Stimulated activated naive CD8-positive, alpha-beta T cell treated with anti-CD3 and anti-CD28 coated beads, Interleukin-15, amount 100 ng/mL, for 72 hours (primary cell): ENCODE data around the gene DNAAF8.
A peak's percentile ranks its signal among the peaks of the same experiment; 100 is the strongest.

Experiments used
- ATAC-seq: fragments of 150-1000 bp; cut with Tn5 transposase; 2 replicates; pipeline ENCODE4 v1.10.0; 2021; ENCODE audit warnings: mild to moderate bottlenecking, moderate library complexity
- DNase-seq, 2 donors: peaks; one replicate each; pipeline ENCODE4 v3.0.0; 2021 to 2022
- H3K27ac Mint-ChIP-seq, 2 donors: one replicate each; pipeline ENCODE4 v1.8.0; 2022; ENCODE audit warnings: mild to moderate bottlenecking in 2 of 2, mixed read lengths in 2 of 2, moderate library complexity in 2 of 2
- H3K27me3 Mint-ChIP-seq: one replicate; pipeline ENCODE4 v1.8.0; 2022; ENCODE audit warnings: mixed read lengths
- H3K4me1 Mint-ChIP-seq: one replicate; pipeline ENCODE4 v1.8.0; 2022; ENCODE audit warnings: mild to moderate bottlenecking, mixed read lengths
- H3K4me3 Mint-ChIP-seq, 2 donors: one replicate each; pipeline ENCODE4 v1.8.0; 2022; ENCODE audit warnings: mild to moderate bottlenecking in 2 of 2, mixed read lengths in 2 of 2, moderate library complexity in 1 of 2
- H3K9me3 Mint-ChIP-seq, 2 donors: one replicate each; pipeline ENCODE4 v1.8.0; 2022; ENCODE audit warnings: mixed read lengths in 2 of 2

Gene DNAAF8

GRCh38 chr16:4692460-4693295 lies 41.7 kb upstream of the DNAAF8 start:
- Mint-ChIP-seq H3K27me3 (no peaks in the 10 kb centered on the region), H3K4me3 (peak overlapping the region; percentile 85 to 91), H3K9me3 (no peaks in the 10 kb centered on the region), H3K27ac (peak overlapping the region; percentile 74 to 95), H3K4me1 (peaks cover 45% of the 10 kb centered on the region)
- DNase-seq (peak in 1 of 2 donors; percentile 41), ATAC-seq (peak; percentile 23)

DNA sequence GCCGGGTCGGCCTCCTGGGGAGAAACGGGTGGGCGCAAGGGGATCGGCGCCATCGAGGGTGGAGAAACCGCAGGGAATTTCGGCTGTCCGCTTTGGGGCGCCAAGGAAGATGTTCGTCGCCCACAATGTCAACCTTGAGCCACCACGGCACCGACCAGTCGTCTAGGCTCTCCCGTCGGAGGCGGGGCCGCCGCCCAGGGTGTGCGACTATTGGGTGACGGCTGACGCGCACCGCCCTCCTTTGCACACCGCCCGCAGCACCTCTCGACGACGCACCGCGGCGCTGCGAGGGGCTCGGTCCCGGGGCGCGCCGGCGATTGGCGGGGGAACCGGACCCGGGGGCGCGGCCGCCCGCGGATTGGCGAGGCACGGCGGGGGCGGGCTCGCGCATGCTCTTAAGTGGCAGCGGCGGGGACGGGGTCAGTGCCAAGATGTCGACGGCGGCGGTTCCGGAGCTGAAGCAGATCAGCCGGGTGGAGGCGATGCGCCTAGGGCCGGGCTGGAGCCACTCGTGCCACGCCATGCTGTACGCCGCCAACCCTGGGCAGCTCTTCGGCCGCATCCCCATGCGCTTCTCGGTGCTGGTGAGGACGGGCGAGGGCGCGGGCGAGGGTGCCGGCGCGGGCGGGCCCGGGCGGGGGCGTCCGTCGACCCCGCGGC lies 40.9 kb upstream of the DNAAF8 start, which contains the start of gene NUDT16L1:
Gene NUDT16L1 (plus strand): TSS at position 267 of the 660 bp plus-strand sequence. CDS start 165 bp downstream, at position 432.
- H3K27ac Mint-ChIP-seq: peak within 1 kb of the TSS; percentile 78 to 95
- peaks cover 45% of the 10 kb centered on the region for H3K4me1 Mint-ChIP-seq
- H3K9me3 Mint-ChIP-seq: no peaks in the 10 kb centered on the region
- no peaks in the 10 kb centered on the region for H3K27me3 Mint-ChIP-seq
- DNase-seq (peak; percentile 97 to 99), ATAC-seq (peak; percentile 94)
- H3K4me3 Mint-ChIP-seq: peak within 1 kb of the TSS; percentile 85 to 91

DNA sequence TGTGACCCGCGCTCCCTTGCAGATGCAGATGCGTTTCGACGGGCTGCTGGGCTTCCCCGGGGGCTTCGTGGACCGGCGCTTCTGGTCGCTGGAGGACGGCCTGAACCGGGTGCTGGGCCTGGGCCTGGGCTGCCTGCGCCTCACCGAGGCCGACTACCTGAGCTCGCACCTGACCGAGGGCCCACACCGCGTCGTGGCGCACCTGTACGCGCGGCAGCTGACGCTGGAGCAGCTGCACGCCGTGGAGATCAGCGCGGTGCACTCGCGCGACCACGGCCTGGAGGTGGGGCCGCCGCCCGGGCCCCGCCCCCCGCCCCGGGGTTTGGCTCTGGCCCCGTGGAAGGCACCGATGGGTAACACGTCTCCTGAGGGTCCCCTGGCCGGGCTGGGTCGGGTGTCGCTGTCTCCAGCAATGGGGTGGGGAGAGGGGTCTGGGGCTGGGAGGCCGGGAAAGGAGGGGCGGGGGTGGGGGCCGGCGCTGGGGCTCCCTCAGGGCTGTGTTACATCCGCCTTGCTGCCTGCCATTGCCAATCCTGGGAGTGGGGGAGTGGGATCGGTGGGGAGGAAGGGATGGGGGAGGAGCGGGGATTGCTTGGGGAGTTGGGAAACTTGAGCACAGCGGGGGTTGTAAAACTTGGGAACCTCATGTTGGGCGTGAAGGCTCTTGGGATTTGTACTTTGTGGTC lies 40.2 kb upstream of the DNAAF8 start:
- Mint-ChIP-seq H3K4me3 (peak overlapping the region; percentile 69 to 91), H3K9me3 (no peaks in the 10 kb centered on the region), H3K27me3 (no peaks in the 10 kb centered on the region), H3K27ac (peak overlapping the region; percentile 27 to 69), H3K4me1 (peaks cover 47% of the 10 kb centered on the region)
- ATAC-seq: peak; percentile 17
- DNase-seq: peak in 1 of 2 donors; percentile 42

DNA sequence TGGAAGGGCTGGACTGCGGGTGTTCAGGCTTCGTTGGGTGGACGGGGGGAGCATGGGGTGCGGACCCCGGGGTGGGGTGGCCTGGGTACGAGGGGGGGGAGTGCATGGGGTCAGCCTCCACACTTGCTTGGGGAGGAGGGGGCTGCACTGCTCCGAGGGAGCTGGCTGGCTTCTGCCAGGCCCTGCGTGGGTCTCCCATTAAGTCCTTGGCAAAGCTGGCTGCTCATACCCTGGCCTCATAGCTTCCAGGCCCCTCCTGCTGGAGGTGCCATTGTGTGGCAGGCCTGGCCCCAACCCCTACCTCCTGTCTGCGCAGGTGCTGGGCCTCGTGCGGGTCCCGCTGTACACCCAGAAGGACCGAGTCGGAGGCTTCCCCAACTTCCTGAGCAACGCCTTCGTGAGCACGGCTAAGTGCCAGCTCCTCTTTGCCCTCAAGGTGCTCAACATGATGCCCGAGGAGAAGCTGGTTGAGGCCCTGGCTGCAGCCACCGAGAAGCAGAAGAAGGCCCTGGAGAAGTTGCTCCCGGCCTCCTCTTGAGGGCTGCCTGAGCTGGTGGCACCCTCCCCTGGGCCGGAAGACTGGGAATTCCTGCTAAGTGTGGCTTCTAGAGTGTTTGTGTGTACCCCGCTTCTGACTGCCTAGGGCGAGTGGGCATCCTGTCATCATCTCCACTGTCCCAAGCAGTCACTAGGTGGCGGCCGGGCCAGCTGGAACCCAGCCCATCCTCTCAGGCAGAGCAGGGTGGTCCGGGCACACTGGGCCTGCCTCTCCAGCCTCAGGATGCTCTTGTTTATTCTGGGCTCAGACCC lies 39.5 kb upstream of the DNAAF8 start:
- DNase-seq (no peak), ATAC-seq (no peak)
- Mint-ChIP-seq H3K27ac (peak overlapping the region; percentile 69 to 95), H3K9me3 (no peaks in the 10 kb centered on the region), H3K27me3 (no peaks in the 10 kb centered on the region), H3K4me1 (peaks cover 54% of the 10 kb centered on the region), H3K4me3 (peak overlapping the region; percentile 69 to 91)

DNA sequence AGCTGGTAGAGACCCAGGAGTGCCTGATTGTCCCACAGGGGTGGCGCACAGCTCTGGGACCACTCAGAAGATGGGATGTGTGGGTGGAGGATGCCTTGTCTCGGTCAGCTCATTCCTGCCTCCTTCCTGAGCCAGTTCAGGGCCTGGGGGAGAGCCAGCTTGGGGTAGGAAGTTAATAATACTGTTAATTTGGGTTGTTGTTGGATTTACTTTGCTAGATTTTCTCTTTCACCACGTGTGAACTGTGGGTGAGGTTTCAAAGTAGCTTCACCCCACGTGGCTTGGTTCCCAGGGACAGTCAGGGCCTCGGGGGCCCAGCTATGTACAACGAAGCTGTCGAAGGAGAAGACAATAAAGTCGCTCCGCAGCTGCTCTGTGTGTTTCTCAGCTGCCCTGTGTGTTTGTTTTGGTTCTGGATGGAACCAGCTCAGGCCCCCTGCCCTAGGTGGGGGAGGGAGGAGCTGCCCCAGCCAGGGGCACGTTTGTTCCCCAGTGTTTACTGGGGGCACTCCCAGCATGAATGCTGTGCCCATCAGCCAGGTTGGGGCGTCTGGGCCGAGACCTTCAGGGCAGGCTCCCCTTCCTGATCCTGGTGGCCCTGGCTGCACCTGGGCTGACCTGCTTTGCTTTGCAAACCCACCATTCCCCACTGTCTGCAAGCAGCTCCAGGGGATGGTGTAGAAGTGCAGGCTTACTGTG lies 38.7 kb upstream of the DNAAF8 start:
- H3K4me3 Mint-ChIP-seq: peak overlapping the region in 1 of 2 donors; percentile 91

GRCh38 chr16:4696172-4696904 lies 38.0 kb upstream of the DNAAF8 start:
- Mint-ChIP-seq H3K27ac (peak overlapping the region; percentile 74 to 93), H3K4me1 (peaks cover 61% of the 10 kb centered on the region), H3K4me3 (no peak overlapping the region)

More for the DNA sequence above, 38.7 kb upstream of the DNAAF8 start:
- Mint-ChIP-seq H3K27ac (peak overlapping the region in 1 of 2 donors; percentile 95), H3K9me3 (no peaks in the 10 kb centered on the region), H3K4me1 (peaks cover 62% of the 10 kb centered on the region), H3K27me3 (no peaks in the 10 kb centered on the region)
- no peak for ATAC-seq
- DNase-seq: no peak

GRCh38 chr16:4696905-4697847 lies 37.2 kb upstream of the DNAAF8 start:
- Mint-ChIP-seq H3K4me1 (peaks cover 59% of the 10 kb centered on the region), H3K27ac (peak overlapping the region in 1 of 2 donors; percentile 74), H3K27me3 (no peaks in the 10 kb centered on the region), H3K9me3 (no peaks in the 10 kb centered on the region), H3K4me3 (no peak overlapping the region)
- ATAC-seq (no peak), DNase-seq (no peak)

More at GRCh38 chr16:4696172-4696904, 38.0 kb upstream of the DNAAF8 start:
- ATAC-seq (no peak), DNase-seq (no peak)
- H3K27me3 Mint-ChIP-seq: no peaks in the 10 kb centered on the region
- no peaks in the 10 kb centered on the region for H3K9me3 Mint-ChIP-seq

DNA sequence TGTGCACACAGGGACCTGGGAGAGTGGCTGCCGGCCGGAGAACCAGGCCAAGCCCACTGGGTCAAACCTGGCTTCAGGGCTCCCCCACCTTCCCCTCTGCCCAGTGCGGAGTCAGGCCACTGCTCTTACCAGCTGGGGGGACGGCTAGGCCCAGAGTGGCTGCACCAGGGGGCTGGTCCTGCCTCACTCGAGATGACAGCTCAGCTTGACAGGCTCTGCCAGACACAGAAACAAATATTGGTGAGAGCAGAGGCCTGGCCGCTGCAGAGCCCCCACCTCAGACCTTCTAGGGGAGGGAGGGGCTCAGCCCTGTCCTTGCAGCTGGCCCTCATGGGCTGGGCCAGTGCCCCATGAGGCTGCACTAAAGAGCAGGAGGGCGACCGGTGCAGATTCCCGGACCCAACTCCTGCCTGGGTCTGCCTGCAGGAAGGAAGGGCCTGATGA lies 36.5 kb upstream of the DNAAF8 start:
- ATAC-seq (no peak), DNase-seq (no peak)
- peaks cover 52% of the 10 kb centered on the region for H3K4me1 Mint-ChIP-seq
- no peaks in the 10 kb centered on the region for H3K27me3 Mint-ChIP-seq
- H3K27ac Mint-ChIP-seq: peak overlapping the region in 1 of 2 donors; percentile 93
- no peak overlapping the region for H3K4me3 Mint-ChIP-seq
- H3K9me3 Mint-ChIP-seq: no peaks in the 10 kb centered on the region

- Mint-ChIP-seq H3K27ac (peak overlapping the region in 1 of 2 donors; percentile 93), H3K4me1 (peaks cover 50% of the 10 kb centered on the region), H3K4me3 (no peak overlapping the region), H3K9me3 (no peaks in the 10 kb centered on the region), H3K27me3 (no peaks in the 10 kb centered on the region)
- DNase-seq (no peak), ATAC-seq (no peak)
Observed at GRCh38 chr16:4698321-4699045, 35.9 kb upstream of the DNAAF8 start.

DNA sequence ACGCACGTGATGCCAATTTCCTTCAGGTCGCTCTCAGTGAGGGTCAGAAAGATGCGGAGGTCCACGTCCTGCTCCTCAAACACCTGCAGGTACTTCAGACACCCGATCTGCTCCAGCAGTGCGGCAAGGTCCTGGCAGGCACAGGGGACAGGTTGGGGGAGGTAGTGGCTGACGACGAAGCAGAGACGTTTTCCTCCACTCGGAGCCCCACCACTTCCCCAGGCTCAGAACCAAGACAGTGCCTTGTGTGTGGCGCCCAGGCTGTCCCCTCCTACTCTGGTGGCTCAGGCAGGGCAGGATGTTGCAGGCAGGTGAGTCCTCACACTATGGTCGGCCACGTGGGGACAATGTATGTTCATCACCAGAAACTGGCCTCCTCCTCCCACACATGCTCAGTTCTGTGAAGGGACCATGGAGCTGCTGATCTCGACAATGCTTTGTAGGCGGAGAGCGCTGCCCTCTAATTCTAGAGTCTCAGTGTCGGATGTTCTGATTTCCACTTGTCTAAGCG lies 35.2 kb upstream of the DNAAF8 start:
- H3K4me3 Mint-ChIP-seq: no peak overlapping the region
- H3K27me3 Mint-ChIP-seq: no peaks in the 10 kb centered on the region
- H3K27ac Mint-ChIP-seq: peak overlapping the region in 1 of 2 donors; percentile 74
- ATAC-seq (no peak), DNase-seq (no peak)
- no peaks in the 10 kb centered on the region for H3K9me3 Mint-ChIP-seq
- H3K4me1 Mint-ChIP-seq: peaks cover 50% of the 10 kb centered on the region

- ATAC-seq: peak; percentile 89
- peak overlapping the region in 1 of 2 donors; percentile 39 for H3K4me3 Mint-ChIP-seq
- H3K4me1 Mint-ChIP-seq: peaks cover 38% of the 10 kb centered on the region
- H3K9me3 Mint-ChIP-seq: no peaks in the 10 kb centered on the region
- no peaks in the 10 kb centered on the region for H3K27me3 Mint-ChIP-seq
- DNase-seq: peak; percentile 40 to 50
- H3K27ac Mint-ChIP-seq: peak overlapping the region; percentile 19 to 86
Observed at GRCh38 chr16:4700380-4700996, 33.8 kb upstream of the DNAAF8 start.
